Dendritic cell treated with granulocyte-macrophage colony-stimulating factor and Interleukin-4, amounts not matched to agents 40 ng/mL and 50 ng/mL, for 4 days (primary cell): Measurements from ENCODE around the gene AGT.

Source experiments
- H3K27ac Mint-ChIP-seq: one replicate; pipeline ENCODE4 v1.8.0; 2022; ENCODE audit warnings: mild to moderate bottlenecking, mixed read lengths
- H3K27me3 Mint-ChIP-seq: one replicate; pipeline ENCODE4 v1.8.0; 2022; ENCODE audit warnings: mild to moderate bottlenecking, mixed read lengths
- H3K36me3 Mint-ChIP-seq: one replicate; pipeline ENCODE4 v1.8.0; 2022; ENCODE audit warnings: low read depth, mixed read lengths
- H3K4me1 Mint-ChIP-seq: one replicate; pipeline ENCODE4 v1.8.0; 2022; ENCODE audit warnings: low read depth, mixed read lengths
- H3K4me3 Mint-ChIP-seq: one replicate; pipeline ENCODE4 v1.8.0; 2022; ENCODE audit warnings: mild to moderate bottlenecking, moderate library complexity, mixed read lengths
- H3K9me3 Mint-ChIP-seq: one replicate; pipeline ENCODE4 v1.8.0; 2022; ENCODE audit warnings: mixed read lengths
- intact Hi-C: fragments of 100-400 bp; cut with micrococcal nuclease; formaldehyde crosslinking; loops from one replicate; pipeline ENCODE4 v1.15.0; 2022

AGT gene

GRCh38 chr1:230698130-230698529, 15.8 kb downstream of the AGT start:
- H3K9me3 Mint-ChIP-seq, result no peaks in the 10 kb centered on the region
- no peaks in the 10 kb centered on the region for H3K4me1 Mint-ChIP-seq
- H3K36me3 Mint-ChIP-seq, result peaks cover 17% of the 10 kb centered on the region
- intact Hi-C loops, result no loop called here
- no peak overlapping the region for H3K27ac Mint-ChIP-seq
- no peak overlapping the region for H3K4me3 Mint-ChIP-seq
- H3K27me3 Mint-ChIP-seq, result no peaks in the 10 kb centered on the region

- no peak overlapping the region for H3K4me3 Mint-ChIP-seq
- no peak overlapping the region for H3K27ac Mint-ChIP-seq
- no peaks in the 10 kb centered on the region for H3K9me3 Mint-ChIP-seq
- no peaks in the 10 kb centered on the region for H3K27me3 Mint-ChIP-seq
- H3K36me3 Mint-ChIP-seq, result peaks cover 29% of the 10 kb centered on the region
- intact Hi-C loops, result no loop called here
- H3K4me1 Mint-ChIP-seq, result no peaks in the 10 kb centered on the region
Observed at GRCh38 chr1:230696722-230697437, 17.0 kb downstream of the AGT start.

- no peaks in the 10 kb centered on the region for H3K27me3 Mint-ChIP-seq
- H3K9me3 Mint-ChIP-seq, result no peaks in the 10 kb centered on the region
- H3K4me3 Mint-ChIP-seq, result no peak overlapping the region
- no peaks in the 10 kb centered on the region for H3K4me1 Mint-ChIP-seq
- H3K36me3 Mint-ChIP-seq, result peaks cover 36% of the 10 kb centered on the region
- no peak overlapping the region for H3K27ac Mint-ChIP-seq
- intact Hi-C loops, result no loop called here
Observed at GRCh38 chr1:230696218-230696617, 17.7 kb downstream of the AGT start.

- intact Hi-C loops, result no loop called here
- Mint-ChIP-seq H3K27ac (no peak overlapping the region), H3K4me3 (no peak overlapping the region)
Observed at GRCh38 chr1:230694991-230695390, 18.9 kb downstream of the AGT start.

GRCh38 chr1:230694464-230694863, 19.5 kb downstream of the AGT start:
- H3K27ac Mint-ChIP-seq, result no peak overlapping the region
- intact Hi-C loops, result no loop called here
- H3K9me3 Mint-ChIP-seq, result no peaks in the 10 kb centered on the region
- H3K36me3 Mint-ChIP-seq, result peaks cover 52% of the 10 kb centered on the region
- no peaks in the 10 kb centered on the region for H3K4me1 Mint-ChIP-seq
- no peak overlapping the region for H3K4me3 Mint-ChIP-seq
- no peaks in the 10 kb centered on the region for H3K27me3 Mint-ChIP-seq

More at GRCh38 chr1:230694991-230695390, 18.9 kb downstream of the AGT start:
- H3K36me3 Mint-ChIP-seq, result peaks cover 47% of the 10 kb centered on the region
- no peaks in the 10 kb centered on the region for H3K9me3 Mint-ChIP-seq
- no peaks in the 10 kb centered on the region for H3K4me1 Mint-ChIP-seq
- no peaks in the 10 kb centered on the region for H3K27me3 Mint-ChIP-seq

GRCh38 chr1:230693777-230694176, 20.1 kb downstream of the AGT start:
- H3K36me3 Mint-ChIP-seq, result peaks cover 59% of the 10 kb centered on the region
- no peak overlapping the region for H3K4me3 Mint-ChIP-seq
- H3K27me3 Mint-ChIP-seq, result no peaks in the 10 kb centered on the region
- H3K4me1 Mint-ChIP-seq, result no peaks in the 10 kb centered on the region
- intact Hi-C loops, result no loop called here
- H3K9me3 Mint-ChIP-seq, result no peaks in the 10 kb centered on the region
- no peak overlapping the region for H3K27ac Mint-ChIP-seq

GRCh38 chr1:230693221-230693620, 20.7 kb downstream of the AGT start:
- Mint-ChIP-seq H3K4me3 (no peak overlapping the region), H3K27me3 (no peaks in the 10 kb centered on the region)

GRCh38 chr1:230691615-230692014, 22.3 kb downstream of the AGT start:
- Mint-ChIP-seq H3K4me3 (no peak overlapping the region), H3K27me3 (no peaks in the 10 kb centered on the region), H3K9me3 (no peaks in the 10 kb centered on the region), H3K36me3 (peaks cover 78% of the 10 kb centered on the region), H3K27ac (no peak overlapping the region), H3K4me1 (no peaks in the 10 kb centered on the region)
- intact Hi-C loops, result no loop called here

More at GRCh38 chr1:230693221-230693620, 20.7 kb downstream of the AGT start:
- intact Hi-C loops, result no loop called here
- Mint-ChIP-seq H3K36me3 (peaks cover 65% of the 10 kb centered on the region), H3K9me3 (no peaks in the 10 kb centered on the region), H3K27ac (no peak overlapping the region), H3K4me1 (no peaks in the 10 kb centered on the region)

GRCh38 chr1:230690101-230690500, 23.8 kb downstream of the AGT start:
- intact Hi-C loops, result no loop called here
- Mint-ChIP-seq H3K9me3 (no peaks in the 10 kb centered on the region), H3K36me3 (peaks cover 93% of the 10 kb centered on the region)

GRCh38 chr1:230686747-230687146, 27.2 kb downstream of the AGT start:
- peaks cover 97% of the 10 kb centered on the region for H3K36me3 Mint-ChIP-seq
- no peaks in the 10 kb centered on the region for H3K4me1 Mint-ChIP-seq
- H3K27ac Mint-ChIP-seq, result no peak overlapping the region

More at GRCh38 chr1:230690101-230690500, 23.8 kb downstream of the AGT start:
- Mint-ChIP-seq H3K4me1 (no peaks in the 10 kb centered on the region), H3K27me3 (no peaks in the 10 kb centered on the region), H3K4me3 (no peak overlapping the region), H3K27ac (no peak overlapping the region)

GRCh38 chr1:230684998-230685397, 28.9 kb downstream of the AGT start:
- intact Hi-C loops, result no loop called here
- H3K36me3 Mint-ChIP-seq, result peaks cover 94% of the 10 kb centered on the region
- H3K27ac Mint-ChIP-seq, result no peak overlapping the region
- no peaks in the 10 kb centered on the region for H3K4me1 Mint-ChIP-seq
- no peaks in the 10 kb centered on the region for H3K9me3 Mint-ChIP-seq
- H3K4me3 Mint-ChIP-seq, result no peak overlapping the region
- no peaks in the 10 kb centered on the region for H3K27me3 Mint-ChIP-seq

More at GRCh38 chr1:230686747-230687146, 27.2 kb downstream of the AGT start:
- Mint-ChIP-seq H3K4me3 (no peak overlapping the region), H3K9me3 (no peaks in the 10 kb centered on the region), H3K27me3 (no peaks in the 10 kb centered on the region)
- intact Hi-C loops, result no loop called here

GRCh38 chr1:230684146-230684545, 29.8 kb downstream of the AGT start:
- H3K36me3 Mint-ChIP-seq, result peaks cover 94% of the 10 kb centered on the region

GRCh38 chr1:230682882-230683610, 30.9 kb downstream of the AGT start:
- intact Hi-C loops, result no loop called here
- Mint-ChIP-seq H3K4me1 (no peaks in the 10 kb centered on the region), H3K4me3 (no peak overlapping the region), H3K27ac (no peak overlapping the region), H3K36me3 (peaks cover 94% of the 10 kb centered on the region), H3K9me3 (no peaks in the 10 kb centered on the region), H3K27me3 (no peaks in the 10 kb centered on the region)

More at GRCh38 chr1:230684146-230684545, 29.8 kb downstream of the AGT start:
- Mint-ChIP-seq H3K27ac (no peak overlapping the region), H3K27me3 (no peaks in the 10 kb centered on the region), H3K4me1 (no peaks in the 10 kb centered on the region), H3K9me3 (no peaks in the 10 kb centered on the region), H3K4me3 (no peak overlapping the region)
- intact Hi-C loops, result no loop called here

- Mint-ChIP-seq H3K27me3 (no peaks in the 10 kb centered on the region), H3K4me3 (no peak overlapping the region), H3K4me1 (no peaks in the 10 kb centered on the region), H3K27ac (no peak overlapping the region), H3K36me3 (peaks cover 95% of the 10 kb centered on the region), H3K9me3 (no peaks in the 10 kb centered on the region)
- intact Hi-C loops, result no loop called here
Observed at GRCh38 chr1:230682274-230682673, 31.6 kb downstream of the AGT start.
